Upper lobe of right lung (tissue), 1 donor: ENCODE results near the gene CNTN1. TPM values are rescaled to one million over a fixed set of nuclear protein-coding genes. Genes with fewer than 3 reads are reported as not detected.

Source experiments
- ATAC-seq: fragments of 200-7000 bp; cut with Tn5 transposase; one replicate; pipeline ENCODE4 v1.9.1; 2020; ENCODE audit warnings: mild to moderate bottlenecking, moderate library complexity
- DNase-seq: peaks from one replicate; pipeline ENCODE4 v3.0.0-alpha.2; 2020
- H3K27ac ChIP-seq: fragments of 200-600 bp; one replicate; pipeline ENCODE4 v1.8.0; 2022
- H3K27me3 ChIP-seq: fragments of 200-600 bp; one replicate; pipeline ENCODE4 v1.8.0; 2022; ENCODE audit warnings: mild to moderate bottlenecking
- H3K36me3 ChIP-seq: fragments of 200-600 bp; one replicate; pipeline ENCODE4 v1.8.0; 2022
- H3K4me1 ChIP-seq: fragments of 200-600 bp; one replicate; pipeline ENCODE4 v1.8.0; 2022
- H3K4me3 ChIP-seq: fragments of 200-600 bp; one replicate; pipeline ENCODE4 v1.8.0; 2022; ENCODE audit warnings: mild to moderate bottlenecking
- H3K9me3 ChIP-seq: fragments of 200-600 bp; one replicate; pipeline ENCODE4 v1.8.0; 2022
- CTCF ChIP-seq: fragments of 200-600 bp; IDR thresholded peaks from one replicate; pipeline ENCODE4 v1.8.0; 2022; ENCODE audit warnings: antibody characterized with exemption
- intact Hi-C: fragments of 100-400 bp; cut with DNase I; formaldehyde crosslinking; loops from one replicate; pipeline ENCODE4 v1.11.0; 2022
- total RNA-seq: library from RNA; stranded (reverse); fragmentation: NEBNext Ultra II Directional; extraction: Animal tissue kit (Norgen Biotek cat#: 25700); gene quantifications from one replicate; pipeline ENCODE4 v1.2.1, GENCODE V29; 2021
- donor health status: DM: no; HTN: yes; CAD: no; lungs with severe emphysema.

CNTN1 gene
- total RNA-seq, 1 donor from 2014 or later = 15.1 TPM

GRCh38 chr12:40801082-40801481 lies 108.8 kb downstream of the CNTN1 start:
- no peak overlapping the region for H3K27ac ChIP-seq
- no peaks in the 10 kb centered on the region for H3K4me1 ChIP-seq
- DNase-seq (no peak), ATAC-seq (no peak)
- no peaks in the 10 kb centered on the region for H3K36me3 ChIP-seq
- no peaks in the 10 kb centered on the region for H3K9me3 ChIP-seq
- intact Hi-C loops = no loop called here
- H3K27me3 ChIP-seq = no peaks in the 10 kb centered on the region
- TF ChIP-seq CTCF = no peak
- no peak overlapping the region for H3K4me3 ChIP-seq

- no peak overlapping the region for H3K4me3 ChIP-seq
- no peak for TF ChIP-seq CTCF
- H3K4me1 ChIP-seq = no peaks in the 10 kb centered on the region
- no peaks in the 10 kb centered on the region for H3K9me3 ChIP-seq
- H3K36me3 ChIP-seq = no peaks in the 10 kb centered on the region
- intact Hi-C loops = no loop called here
- H3K27me3 ChIP-seq = no peaks in the 10 kb centered on the region
- H3K27ac ChIP-seq = no peak overlapping the region
- ATAC-seq (no peak), DNase-seq (no peak)
Measured at GRCh38 chr12:40801861-40802260, 109.6 kb downstream of the CNTN1 start.

DNA sequence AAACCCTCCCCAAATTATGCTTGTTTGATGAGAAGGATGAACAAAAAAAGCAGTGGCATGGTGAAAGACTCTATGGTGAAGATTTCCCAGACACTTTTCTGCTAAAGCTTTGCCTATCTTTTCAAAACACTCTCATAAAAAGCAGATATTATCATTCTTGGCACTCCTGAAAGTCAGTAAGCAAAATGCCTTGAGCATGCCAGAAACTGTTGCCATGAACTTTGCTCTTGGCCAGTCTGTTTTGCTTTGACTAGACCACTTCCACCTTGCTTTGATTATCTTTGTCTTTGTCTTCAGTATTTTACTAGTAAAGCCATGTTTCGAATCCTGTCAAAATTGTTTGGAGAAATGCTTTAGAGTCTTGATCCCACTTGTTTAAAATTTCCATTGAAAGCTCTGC lies 110.4 kb downstream of the CNTN1 start:
- H3K27me3 ChIP-seq = no peaks in the 10 kb centered on the region
- intact Hi-C loops = no loop called here
- no peaks in the 10 kb centered on the region for H3K4me1 ChIP-seq
- no peaks in the 10 kb centered on the region for H3K9me3 ChIP-seq
- no peak for TF ChIP-seq CTCF
- no peak overlapping the region for H3K4me3 ChIP-seq
- H3K36me3 ChIP-seq = no peaks in the 10 kb centered on the region
- DNase-seq (no peak), ATAC-seq (no peak)
- H3K27ac ChIP-seq = no peak overlapping the region

- ATAC-seq = no peak
- DNase-seq = no peak
Measured at GRCh38 chr12:40819436-40820108, 127.3 kb downstream of the CNTN1 start.

GRCh38 chr12:40820794-40821484 lies 128.7 kb downstream of the CNTN1 start:
- ATAC-seq (no peak), DNase-seq (no peak)
- no peak for TF ChIP-seq CTCF
- Histone ChIP-seq H3K4me3 (no peak overlapping the region), H3K36me3 (no peaks in the 10 kb centered on the region), H3K27ac (no peak overlapping the region), H3K27me3 (no peaks in the 10 kb centered on the region), H3K4me1 (no peaks in the 10 kb centered on the region), H3K9me3 (no peaks in the 10 kb centered on the region)
- intact Hi-C loops = no loop called here

More at GRCh38 chr12:40819436-40820108, 127.3 kb downstream of the CNTN1 start:
- no peaks in the 10 kb centered on the region for H3K36me3 ChIP-seq
- H3K27ac ChIP-seq = no peak overlapping the region
- H3K9me3 ChIP-seq = no peaks in the 10 kb centered on the region
- intact Hi-C loops = no loop called here
- no peaks in the 10 kb centered on the region for H3K27me3 ChIP-seq
- H3K4me3 ChIP-seq = no peak overlapping the region
- H3K4me1 ChIP-seq = no peaks in the 10 kb centered on the region
- TF ChIP-seq CTCF = no peak
